ENCODE results near the gene TTLL13.

TTLL13 gene

GRCh38 chr15:90249203-90249863 is at the start of gene TTLL13:
TTLL13 (plus strand) TSS chr15:90249556; CDS start chr15:90250631, 1,075 bp downstream.
- peak; percentile 94 for DNase-seq

- peak; percentile 33 for DNase-seq
These were observed 48.7 kb upstream of the TTLL13 start for GRCh38 chr15:90200534-90201129.

- peak; percentile 81 for DNase-seq
These were observed 48.0 kb upstream of the TTLL13 start, which contains the start of gene SEMA4B for GRCh38 chr15:90201130-90201943. SEMA4B (plus strand) TSS chr15:90201330; CDS start chr15:90201579, 249 bp downstream.

GRCh38 chr15:90201944-90202375 is 47.4 kb upstream of the TTLL13 start:
- DNase-seq, result peak; percentile 18

GRCh38 chr15:90202929-90203328 is 46.4 kb upstream of the TTLL13 start:
- DNase-seq, result no peak

GRCh38 chr15:90203473-90203872 is 45.9 kb upstream of the TTLL13 start:
- DNase-seq, result no peak

- DNase-seq, result no peak
These were observed 45.4 kb upstream of the TTLL13 start for GRCh38 chr15:90203922-90204321.

GRCh38 chr15:90205050-90205848 is 44.1 kb upstream of the TTLL13 start:
- no peak for DNase-seq

- DNase-seq, result no peak
These were observed 43.5 kb upstream of the TTLL13 start for GRCh38 chr15:90205886-90206285.

- no peak for DNase-seq
These were observed 42.1 kb upstream of the TTLL13 start for GRCh38 chr15:90207252-90207651.

- no peak for DNase-seq
These were observed 41.0 kb upstream of the TTLL13 start for GRCh38 chr15:90208356-90208755.

GRCh38 chr15:90209591-90209990 is 39.8 kb upstream of the TTLL13 start:
- no peak for DNase-seq

- DNase-seq, result no peak
These were observed 38.8 kb upstream of the TTLL13 start for GRCh38 chr15:90210593-90210992.

GRCh38 chr15:90211009-90211408 is 38.3 kb upstream of the TTLL13 start:
- no peak for DNase-seq

GRCh38 chr15:90211440-90212143 is 37.8 kb upstream of the TTLL13 start:
- DNase-seq, result no peak

GRCh38 chr15:90212221-90213098 is 36.9 kb upstream of the TTLL13 start:
- no peak for DNase-seq

- DNase-seq, result no peak
These were observed 36.1 kb upstream of the TTLL13 start for GRCh38 chr15:90213122-90213817.

GRCh38 chr15:90213818-90214204 is 35.5 kb upstream of the TTLL13 start:
- DNase-seq, result no peak

- peak; percentile 21 for DNase-seq
These were observed 34.7 kb upstream of the TTLL13 start for GRCh38 chr15:90214553-90215196.

Measured in DMS53 (cell line).